ENCODE data around the gene DMD.

Gene DMD

GRCh38 chrX:31092476-31092875 lies 2118.9 kb downstream of the DMD start:
- Histone ChIP-seq H3K4me3 (ENCODE audit: low read length, poor library complexity, severe bottlenecking) (no peak overlapping the region), H2AFZ (ENCODE audit: low read length) (no peak overlapping the region), H3K4me1 (ENCODE audit: insufficient read depth, low read length, poor library complexity, severe bottlenecking) (peaks cover 4% of the 10 kb centered on the region), H3K9me3 (ENCODE audit: insufficient read depth, low read depth, low read length) (no peaks in the 10 kb centered on the region), H3K4me2 (ENCODE audit: low read depth, low read length, poor library complexity, severe bottlenecking) (no peak overlapping the region), H3K79me2 (ENCODE audit: insufficient read depth, low read length) (no peaks in the 10 kb centered on the region), H3K9ac (ENCODE audit: low read depth, low read length, poor library complexity, severe bottlenecking) (no peak overlapping the region), H3K9me2 (replicated peaks; ENCODE audit: low read depth, low read length) (no peaks in the 10 kb centered on the region), H3F3A (ENCODE audit: low read depth) (no peaks in the 10 kb centered on the region), H3K27me3 (ENCODE audit: insufficient read depth, low read length, poor library complexity, severe bottlenecking) (no peaks in the 10 kb centered on the region), H3K36me3 (ENCODE audit: insufficient read depth, low read length) (no peaks in the 10 kb centered on the region), H4K20me1 (ENCODE audit: insufficient read depth, low read length, poor library complexity, severe bottlenecking) (no peaks in the 10 kb centered on the region)
- no peak for TF ChIP-seq EZH2phosphoT487 (IDR thresholded peaks at IDR 0.05; ENCODE audit: borderline replicate concordance)
- no peak for TF ChIP-seq CTCF (conservative IDR thresholded peaks at IDR 0.05; ENCODE audit: low read length)

- H3K4me3 ChIP-seq (ENCODE audit: low read length, poor library complexity, severe bottlenecking) = no peak overlapping the region
- H3K27me3 ChIP-seq (ENCODE audit: insufficient read depth, low read length, poor library complexity, severe bottlenecking) = no peaks in the 10 kb centered on the region
- TF ChIP-seq EZH2phosphoT487 (IDR thresholded peaks at IDR 0.05; ENCODE audit: borderline replicate concordance) (no peak), CTCF (conservative IDR thresholded peaks at IDR 0.05; ENCODE audit: low read length) (no peak)
- no peaks in the 10 kb centered on the region for H3K9me2 ChIP-seq (replicated peaks; ENCODE audit: low read depth, low read length)
- no peaks in the 10 kb centered on the region for H3K79me2 ChIP-seq (ENCODE audit: insufficient read depth, low read length)
- no peaks in the 10 kb centered on the region for H4K20me1 ChIP-seq (ENCODE audit: insufficient read depth, low read length, poor library complexity, severe bottlenecking)
- no peak overlapping the region for H3K4me2 ChIP-seq (ENCODE audit: low read depth, low read length, poor library complexity, severe bottlenecking)
- H3K36me3 ChIP-seq (ENCODE audit: insufficient read depth, low read length) = no peaks in the 10 kb centered on the region
- no peak overlapping the region for H3K9ac ChIP-seq (ENCODE audit: low read depth, low read length, poor library complexity, severe bottlenecking)
- peaks cover 4% of the 10 kb centered on the region for H3K4me1 ChIP-seq (ENCODE audit: insufficient read depth, low read length, poor library complexity, severe bottlenecking)
- no peaks in the 10 kb centered on the region for H3F3A ChIP-seq (ENCODE audit: low read depth)
- H3K9me3 ChIP-seq (ENCODE audit: insufficient read depth, low read depth, low read length) = no peaks in the 10 kb centered on the region
- H2AFZ ChIP-seq (ENCODE audit: low read length) = no peak overlapping the region
Observed at GRCh38 chrX:31091819-31092218, 2119.5 kb downstream of the DMD start.

- H3K9ac ChIP-seq (ENCODE audit: low read depth, low read length, poor library complexity, severe bottlenecking) = no peak overlapping the region
- peaks cover 3% of the 10 kb centered on the region for H3K4me1 ChIP-seq (ENCODE audit: insufficient read depth, low read length, poor library complexity, severe bottlenecking)
- no peaks in the 10 kb centered on the region for H3F3A ChIP-seq (ENCODE audit: low read depth)
- TF ChIP-seq EZH2phosphoT487 (IDR thresholded peaks at IDR 0.05; ENCODE audit: borderline replicate concordance) (no peak), CTCF (conservative IDR thresholded peaks at IDR 0.05; ENCODE audit: low read length) (no peak)
- H3K4me2 ChIP-seq (ENCODE audit: low read depth, low read length, poor library complexity, severe bottlenecking) = no peak overlapping the region
- H2AFZ ChIP-seq (ENCODE audit: low read length) = no peak overlapping the region
- no peaks in the 10 kb centered on the region for H3K9me3 ChIP-seq (ENCODE audit: insufficient read depth, low read depth, low read length)
- H4K20me1 ChIP-seq (ENCODE audit: insufficient read depth, low read length, poor library complexity, severe bottlenecking) = no peaks in the 10 kb centered on the region
- H3K4me3 ChIP-seq (ENCODE audit: low read length, poor library complexity, severe bottlenecking) = no peak overlapping the region
- no peaks in the 10 kb centered on the region for H3K36me3 ChIP-seq (ENCODE audit: insufficient read depth, low read length)
- no peaks in the 10 kb centered on the region for H3K9me2 ChIP-seq (replicated peaks; ENCODE audit: low read depth, low read length)
- no peaks in the 10 kb centered on the region for H3K79me2 ChIP-seq (ENCODE audit: insufficient read depth, low read length)
- H3K27me3 ChIP-seq (ENCODE audit: insufficient read depth, low read length, poor library complexity, severe bottlenecking) = no peaks in the 10 kb centered on the region
Observed at GRCh38 chrX:31074522-31074921, 2136.8 kb downstream of the DMD start.
